Suppressor macrophage treated with lipopolysaccharide for 4 hours (primary cell): ENCODE measurements around the gene GATA5.
"Not testable (repeated sequence)": the region's sequence is repeated elsewhere in the genome, so short reads cannot be mapped to it uniquely, and the experiment has no call there.

ENCODE experiments used
- DNase-seq: peaks from one replicate; pipeline ENCODE4 v3.0.0-alpha.2; 2020

The GATA5 gene

GRCh38 chr20:62504323-62504722, 28.5 kb upstream of the GATA5 start:
- DNase-seq = no peak

GRCh38 chr20:62503401-62504178, 27.8 kb upstream of the GATA5 start:
- no peak for DNase-seq

- peak; percentile 10 for DNase-seq
Measured at GRCh38 chr20:62502496-62503095, 26.8 kb upstream of the GATA5 start.

- DNase-seq = peak; percentile 99
Measured at GRCh38 chr20:62501801-62502495, 26.2 kb upstream of the GATA5 start.

GRCh38 chr20:62500237-62500864, 24.6 kb upstream of the GATA5 start:
- peak; percentile 85 for DNase-seq

DNA sequence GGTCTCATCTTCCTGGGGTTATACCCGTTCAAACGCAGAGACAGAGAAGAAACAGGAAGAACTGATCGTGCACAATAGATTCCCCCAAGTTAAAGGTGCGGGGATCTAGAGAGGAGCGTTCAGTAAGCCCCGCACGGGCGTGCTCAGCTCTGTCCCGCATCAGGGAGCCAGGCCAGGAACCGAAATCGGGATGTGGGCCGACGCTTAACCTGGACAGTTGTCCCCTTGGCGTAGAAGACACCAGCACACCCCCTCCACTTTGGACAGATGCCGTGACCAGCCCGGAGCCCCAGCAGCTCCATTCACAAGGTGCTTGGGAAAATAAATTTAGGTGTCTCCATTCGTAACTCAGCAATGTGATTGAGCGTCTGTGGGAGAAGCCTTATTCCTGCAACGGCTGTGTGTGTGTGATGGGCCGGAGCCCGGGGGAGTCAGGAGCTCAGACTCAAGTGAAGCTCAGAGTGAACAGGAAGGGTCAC, 24.0 kb upstream of the GATA5 start:
- no peak for DNase-seq

- no peak for DNase-seq
Measured at GRCh38 chr20:62498874-62499273, 23.1 kb upstream of the GATA5 start.

DNA sequence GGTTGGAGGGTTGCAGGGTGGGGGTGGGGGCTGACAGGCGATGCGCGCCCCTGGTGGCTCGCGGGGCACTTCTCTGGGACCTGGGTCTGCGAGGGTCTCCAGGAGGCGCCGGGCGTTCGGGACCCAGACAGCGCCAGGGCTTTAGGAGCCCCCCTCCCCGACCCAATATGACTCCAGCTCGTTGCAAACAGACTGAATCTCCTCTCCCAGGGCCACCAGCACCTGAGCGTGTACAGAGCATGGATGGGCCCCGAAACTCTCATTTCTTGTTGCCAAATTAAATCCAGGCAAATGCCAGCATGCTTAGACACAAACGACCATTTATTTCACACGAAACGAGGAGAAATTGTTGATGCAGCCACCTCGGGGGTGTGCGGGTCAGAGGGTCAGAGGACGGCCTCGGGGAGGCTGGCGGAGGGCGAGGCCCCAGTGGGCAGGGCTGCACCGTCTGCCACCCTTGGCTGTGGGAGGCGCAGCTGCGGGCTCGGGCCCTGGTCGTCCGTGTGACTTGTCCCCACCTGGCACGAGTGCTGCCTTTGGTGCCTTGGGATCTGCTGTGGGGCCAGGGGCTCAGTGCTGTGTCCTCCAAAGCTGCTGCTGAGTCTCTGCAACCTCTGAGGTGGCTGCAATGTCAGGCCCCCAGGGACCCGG, 20.9 kb upstream of the GATA5 start:
- peak; percentile 23 for DNase-seq

DNA sequence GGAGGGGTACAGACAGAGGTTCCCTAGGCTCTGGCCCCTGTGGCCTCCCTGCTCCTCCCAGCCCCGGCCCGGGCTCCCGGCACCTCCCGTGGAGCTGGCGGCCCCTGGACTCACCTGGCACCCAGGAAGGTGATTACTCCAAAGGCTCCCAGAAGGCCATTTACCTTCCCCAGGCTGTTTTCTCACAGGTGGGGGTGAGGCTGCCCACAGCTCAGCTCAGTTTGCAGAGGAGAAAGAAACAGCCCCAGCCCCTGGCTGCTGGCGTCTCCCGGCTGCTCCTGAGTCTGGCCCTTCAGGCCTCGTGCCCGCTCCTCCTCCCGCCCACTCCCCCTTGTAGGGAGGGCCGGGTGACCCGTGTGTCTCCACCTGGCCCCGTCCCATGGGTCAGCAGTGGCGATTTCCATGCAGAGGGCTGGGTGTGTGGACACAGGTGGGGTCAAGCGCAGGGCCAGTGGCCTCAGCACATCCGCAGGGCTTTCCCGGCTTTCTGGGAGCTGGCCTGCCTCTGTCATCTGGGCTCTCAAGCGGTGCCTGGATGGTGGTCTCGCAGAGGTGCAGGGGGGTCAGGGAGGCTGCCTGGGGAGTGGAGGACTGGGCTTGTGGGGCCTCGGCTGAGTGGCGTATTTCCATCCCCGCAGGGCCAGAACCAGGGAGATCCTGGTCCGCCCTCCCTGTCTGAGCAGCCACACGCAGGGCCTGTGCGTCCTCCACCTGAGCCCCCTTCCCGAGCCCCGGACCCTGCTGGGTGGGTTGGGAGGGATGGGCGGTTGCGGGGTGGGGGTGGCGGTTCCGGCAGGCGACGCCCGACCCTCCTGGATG, 20.2 kb upstream of the GATA5 start:
- no peak for DNase-seq

- no peak for DNase-seq
Measured at GRCh38 chr20:62494980-62495748, 19.4 kb upstream of the GATA5 start.

DNA sequence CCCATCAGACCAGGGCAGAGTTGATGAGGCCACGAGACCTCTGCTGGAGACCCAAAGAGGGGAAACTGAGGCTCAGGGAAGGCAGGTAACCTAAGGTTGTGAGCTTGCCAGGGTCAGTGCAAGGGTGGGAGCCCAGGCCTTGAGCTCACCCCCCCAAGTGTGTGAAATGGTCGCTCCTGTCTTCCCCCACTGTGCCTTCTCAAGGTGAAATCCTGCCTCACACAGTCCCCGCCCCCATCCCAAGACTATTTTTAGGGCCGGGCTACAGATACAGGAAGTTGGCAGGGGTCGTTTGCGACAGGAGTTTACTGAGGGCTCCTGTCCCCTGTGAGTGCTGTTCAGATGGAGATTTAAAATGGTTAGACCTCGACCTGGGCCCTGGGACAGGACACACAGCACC, 18.7 kb upstream of the GATA5 start:
- DNase-seq = no peak

GRCh38 chr20:62493886-62494285, 18.1 kb upstream of the GATA5 start:
- no peak for DNase-seq

GRCh38 chr20:62493253-62493885, 17.6 kb upstream of the GATA5 start:
- no peak for DNase-seq

GRCh38 chr20:62492711-62493110, 16.9 kb upstream of the GATA5 start:
- no peak for DNase-seq

DNA sequence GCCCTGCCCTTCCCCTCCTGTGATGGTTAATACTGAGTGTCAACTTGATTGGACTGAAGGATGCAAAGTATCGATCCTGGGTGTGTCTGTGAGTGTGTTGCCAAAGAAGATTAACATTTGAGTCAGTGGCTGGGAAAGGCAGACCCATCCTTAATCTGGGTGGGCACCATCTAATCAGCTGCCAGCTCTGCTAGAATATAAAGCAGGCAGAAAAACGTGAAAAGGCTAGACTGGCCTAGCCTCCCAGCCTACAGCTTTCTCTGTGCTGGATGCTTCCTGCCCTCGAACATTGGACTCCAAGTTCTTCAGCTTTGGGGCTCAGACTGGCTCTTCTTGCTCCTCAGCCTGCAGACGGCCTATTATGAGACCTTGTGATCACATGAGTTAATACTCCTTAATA, 15.0 kb upstream of the GATA5 start:
- not testable (repeated sequence) for DNase-seq

GRCh38 chr20:62489932-62490263, 14.1 kb upstream of the GATA5 start:
- DNase-seq = no peak

DNA sequence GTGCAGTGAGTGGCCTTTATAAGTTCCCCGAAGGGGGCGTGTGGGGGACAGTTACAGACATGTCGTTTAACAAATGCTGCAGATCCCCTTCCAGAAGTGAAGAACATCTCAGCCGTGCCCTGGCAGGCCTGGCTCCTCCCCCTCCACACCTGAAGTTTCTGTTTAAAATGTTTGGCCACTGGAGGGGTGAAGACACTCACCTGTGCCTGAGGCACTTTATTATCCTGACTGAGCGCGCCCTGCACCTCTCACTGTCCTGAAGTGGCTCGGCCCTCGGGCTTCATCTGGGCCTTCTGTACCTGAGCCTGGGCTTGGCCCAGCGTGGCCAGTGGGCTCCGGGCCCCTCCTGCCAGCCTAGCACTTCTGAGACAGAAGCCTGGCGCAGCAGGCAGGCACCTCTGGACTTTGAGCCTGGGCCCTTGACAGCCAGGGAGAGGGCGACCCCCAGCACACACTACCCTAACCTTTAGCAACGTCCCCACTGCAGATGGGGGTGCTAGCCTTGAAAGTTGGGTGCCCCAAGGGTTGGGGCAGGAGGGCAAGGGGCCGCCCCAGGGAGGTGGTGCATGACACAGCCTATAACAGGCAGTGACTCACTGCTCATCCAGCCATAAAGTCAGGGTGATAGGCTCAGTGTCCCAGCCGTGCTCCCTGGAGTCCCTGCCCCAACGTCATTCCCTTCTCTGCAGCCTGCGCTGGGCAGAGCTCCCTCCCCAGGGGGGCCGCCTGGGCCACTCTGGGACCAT, 13.6 kb upstream of the GATA5 start:
- DNase-seq = no peak

GRCh38 chr20:62488470-62488869, 12.7 kb upstream of the GATA5 start:
- DNase-seq = no peak

- DNase-seq = no peak
Measured at GRCh38 chr20:62487561-62488354, 12.0 kb upstream of the GATA5 start.
